Stimulated activated CD8-positive, alpha-beta memory T cell treated with anti-CD3 and anti-CD28 coated beads, Interleukin-7, amount 100 ng/mL, for 4 hours (primary cell): ENCODE data around the gene FGFRL1.

Experiments used
- DNase-seq, 2 donors: peaks; one replicate each; pipeline ENCODE4 v3.0.0-alpha.2; 2020; ENCODE audit warnings: low read depth in 2 of 2

Gene FGFRL1

GRCh38 chr4:1006856-1007255 is 4.6 kb upstream of the FGFRL1 start:
- no peak for DNase-seq

DNA sequence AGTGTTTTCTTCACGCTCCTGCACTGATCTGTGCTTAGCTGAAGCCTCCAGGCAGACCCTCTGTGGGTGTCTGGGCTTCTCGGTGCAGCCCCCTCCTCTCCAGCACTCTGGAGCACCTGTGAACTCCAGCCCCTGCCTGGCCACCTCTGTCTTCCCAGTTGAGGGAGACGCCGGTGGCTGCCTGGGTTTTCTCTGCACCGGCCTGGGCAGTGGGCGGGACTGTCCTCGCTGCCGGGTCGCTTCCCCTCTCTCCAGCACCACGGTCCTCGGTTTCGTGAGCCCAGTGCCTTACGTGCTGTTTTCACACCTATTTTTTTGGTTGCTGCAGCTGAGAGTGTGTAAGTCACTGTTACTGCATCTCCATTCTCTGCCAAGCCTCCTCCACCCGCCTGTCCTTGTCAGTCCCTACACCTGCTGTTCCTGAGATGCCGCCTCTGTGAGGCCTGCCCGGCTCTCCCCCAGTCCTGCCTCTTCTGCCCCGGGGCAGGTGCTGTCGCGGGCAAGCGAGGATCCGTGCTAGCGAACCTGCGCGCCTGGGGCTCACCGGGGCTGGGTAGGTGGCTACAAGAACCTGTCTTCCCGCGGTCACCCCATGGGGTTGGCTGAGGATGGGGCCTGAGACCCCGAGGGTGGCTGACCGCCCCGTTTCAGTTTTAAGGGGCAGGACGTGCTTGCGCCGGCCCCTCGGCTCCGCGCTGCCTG is 2.4 kb upstream of the FGFRL1 start:
- DNase-seq, result peak in 1 of 2 donors; percentile 14

DNA sequence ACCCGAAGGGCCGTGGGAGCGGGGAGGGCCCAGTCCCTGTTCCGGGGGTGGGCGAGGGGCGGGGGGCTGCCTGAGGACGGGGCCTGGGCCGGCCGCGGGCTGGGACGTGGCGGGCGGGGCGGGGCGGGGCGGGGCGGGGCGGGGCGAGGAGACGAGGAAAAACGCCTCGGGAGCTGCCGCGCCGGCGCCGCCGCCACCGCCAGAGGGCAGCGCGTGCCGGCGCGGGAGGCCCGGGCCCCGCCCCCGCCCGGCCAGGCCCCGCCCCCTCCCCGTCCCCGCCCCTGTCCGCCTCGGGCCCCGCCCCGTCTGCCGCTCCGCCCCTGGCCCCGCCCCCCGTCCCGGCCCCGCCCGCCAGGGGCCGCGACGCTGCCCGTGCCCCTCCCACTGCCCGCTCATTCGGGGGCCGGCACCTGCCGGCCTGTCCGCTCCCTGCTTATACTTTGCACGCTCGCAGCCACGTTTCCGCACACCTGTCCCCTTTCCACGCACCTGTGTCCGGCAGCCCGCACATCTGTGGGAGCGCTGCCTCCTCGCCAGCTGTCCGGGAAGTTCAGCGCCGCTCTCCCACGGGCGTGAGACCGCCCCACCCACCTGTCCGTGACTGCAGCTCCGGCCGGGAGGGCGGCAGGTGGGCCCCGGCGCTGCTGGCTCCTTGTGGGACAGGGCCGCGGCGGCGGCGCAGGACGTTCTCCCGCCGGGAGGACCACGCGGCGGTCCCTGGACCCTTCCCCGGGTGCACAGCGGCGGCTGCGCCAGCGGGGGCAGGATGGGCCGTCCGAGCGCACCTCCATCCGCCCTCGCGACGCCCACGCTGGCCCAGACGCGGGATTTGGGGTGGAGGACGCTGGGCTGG is 1.7 kb upstream of the FGFRL1 start:
- peak; percentile 34 to 68 for DNase-seq

DNA sequence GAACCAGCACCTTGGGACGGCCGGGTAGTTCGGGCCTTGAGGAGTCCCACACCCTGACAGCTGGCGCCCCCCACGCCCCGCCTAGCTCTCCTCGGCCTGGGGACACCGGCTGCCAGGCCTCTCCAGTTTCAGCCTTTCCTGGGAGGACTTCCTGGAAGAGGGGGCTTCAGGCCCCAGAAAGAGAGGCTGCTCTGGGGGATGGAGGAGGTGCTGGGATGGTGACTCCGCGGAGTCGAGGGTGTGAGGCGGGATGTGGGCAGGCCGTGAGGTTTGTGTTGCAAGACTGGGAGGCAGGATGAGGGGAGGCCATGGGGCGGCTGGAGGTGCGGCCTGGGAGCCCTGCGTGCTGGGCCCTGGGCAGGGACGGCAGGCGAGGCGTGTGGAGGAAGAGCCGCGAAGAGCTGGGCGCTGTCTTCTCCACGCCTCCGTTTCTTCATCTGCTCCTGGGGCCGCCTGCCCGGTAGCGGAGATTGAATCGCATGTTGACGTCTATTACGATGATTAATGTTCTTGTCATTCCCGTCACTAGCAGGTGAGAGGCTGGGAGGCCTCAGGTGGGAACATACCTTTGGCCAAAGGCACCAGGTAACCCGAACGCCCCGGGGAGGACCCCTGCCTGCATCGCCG is 918 bp upstream of the FGFRL1 start:
- DNase-seq, result peak; percentile 38 to 55

- no peak for DNase-seq
Observed at GRCh38 chr4:1011666-1012033, 224 bp downstream of the FGFRL1 start.

DNA sequence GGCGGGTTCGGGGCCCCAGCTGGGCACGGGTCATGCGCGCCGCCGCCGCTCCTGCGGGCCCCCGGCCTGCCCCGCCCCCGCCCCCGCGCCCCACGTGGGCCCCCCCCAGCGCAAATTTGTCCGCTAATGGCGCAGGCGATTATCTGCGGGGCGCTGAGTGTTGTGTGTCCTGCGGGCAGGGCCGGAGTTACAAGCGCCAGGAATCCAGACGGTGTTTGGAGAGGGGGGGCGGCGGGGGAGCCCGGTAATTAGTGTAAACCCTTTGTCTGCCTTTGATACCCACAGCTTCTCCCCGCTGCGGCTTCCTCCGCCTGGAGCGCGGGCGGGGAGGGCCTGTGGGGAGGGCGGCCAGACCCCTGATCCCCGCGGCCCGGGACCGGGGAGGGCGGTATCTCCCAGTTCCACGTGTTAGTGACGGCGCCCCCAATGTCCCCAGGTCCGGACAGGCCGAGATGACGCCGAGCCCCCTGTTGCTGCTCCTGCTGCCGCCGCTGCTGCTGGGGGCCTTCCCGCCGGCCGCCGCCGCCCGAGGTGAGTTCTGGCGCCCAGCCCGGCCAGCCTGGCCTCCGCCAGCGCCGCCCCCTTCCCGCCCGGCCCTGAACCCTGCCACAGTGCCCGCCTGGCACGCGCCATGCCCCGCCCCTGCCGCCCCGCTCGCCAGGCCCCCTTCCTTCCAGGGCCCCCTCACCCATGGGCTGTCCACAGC is 761 bp downstream of the FGFRL1 start:
- DNase-seq, result peak in 1 of 2 donors; percentile 25

DNA sequence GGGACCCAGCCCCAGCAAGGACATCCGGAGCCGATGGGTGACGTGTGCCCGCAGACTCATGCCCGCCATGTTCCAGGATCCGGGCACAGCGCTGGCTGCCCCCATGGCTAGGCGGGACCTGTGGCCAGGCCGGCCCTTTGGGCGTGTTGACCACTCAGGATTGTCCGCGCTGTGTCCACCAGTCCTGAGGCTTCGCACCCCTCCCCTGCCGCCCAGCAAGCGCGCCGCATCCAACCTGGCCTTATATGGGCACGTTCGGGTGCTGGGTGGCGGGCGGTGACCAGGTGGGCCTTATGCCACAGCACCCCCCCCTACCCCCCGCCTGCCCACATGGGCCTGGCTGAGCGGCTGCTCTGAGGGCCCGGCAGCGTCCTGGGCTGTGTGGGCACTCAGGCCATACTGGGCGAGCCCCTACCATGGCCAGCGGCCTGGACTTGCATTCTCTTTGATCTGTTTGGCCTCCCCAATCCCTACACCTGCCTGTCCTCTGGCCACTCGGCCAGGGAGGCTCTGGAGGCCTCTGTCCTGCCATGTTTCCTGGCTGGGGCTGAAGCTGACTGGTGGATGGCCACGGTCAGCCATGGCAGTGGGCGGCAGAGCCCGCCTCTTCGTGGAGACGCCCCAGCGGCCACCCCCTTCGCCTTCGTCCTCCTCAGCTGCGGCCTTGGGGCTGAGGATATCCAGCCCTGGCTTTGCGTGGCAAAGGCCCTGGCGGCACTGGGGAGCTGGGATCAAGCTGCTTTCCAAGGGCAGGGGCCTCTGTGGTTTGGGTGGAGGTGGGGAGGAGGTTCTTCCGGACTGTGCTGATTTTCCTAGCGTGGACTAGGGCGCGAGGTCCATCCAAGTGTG is 2.0 kb downstream of the FGFRL1 start:
- no peak for DNase-seq

GRCh38 chr4:1014291-1015167 is 3.1 kb downstream of the FGFRL1 start:
- DNase-seq, result no peak

GRCh38 chr4:1015179-1015578 is 3.8 kb downstream of the FGFRL1 start:
- no peak for DNase-seq

DNA sequence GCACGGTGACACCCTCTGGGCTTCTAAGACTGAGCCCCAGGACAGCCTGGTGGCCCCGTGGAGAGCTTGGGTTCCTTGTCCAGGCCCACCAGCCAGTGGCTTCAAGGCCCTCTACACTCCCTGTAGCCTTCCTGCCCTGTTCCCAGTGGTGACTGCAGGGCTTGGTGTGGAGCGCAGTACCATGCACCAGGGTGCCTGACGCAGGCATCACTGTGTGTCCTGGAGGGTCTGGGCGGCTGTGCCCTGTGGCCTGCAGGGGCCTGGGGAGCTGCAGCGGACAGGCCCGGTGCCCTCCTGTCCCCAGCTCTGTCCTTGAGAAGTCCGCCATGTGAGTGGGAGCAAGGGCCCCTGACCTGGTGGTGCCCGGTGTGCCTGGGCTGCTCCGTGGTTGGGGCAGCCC is 4.3 kb downstream of the FGFRL1 start:
- DNase-seq, result no peak

- DNase-seq, result no peak
Observed at GRCh38 chr4:1017211-1017610, 5.8 kb downstream of the FGFRL1 start.

DNA sequence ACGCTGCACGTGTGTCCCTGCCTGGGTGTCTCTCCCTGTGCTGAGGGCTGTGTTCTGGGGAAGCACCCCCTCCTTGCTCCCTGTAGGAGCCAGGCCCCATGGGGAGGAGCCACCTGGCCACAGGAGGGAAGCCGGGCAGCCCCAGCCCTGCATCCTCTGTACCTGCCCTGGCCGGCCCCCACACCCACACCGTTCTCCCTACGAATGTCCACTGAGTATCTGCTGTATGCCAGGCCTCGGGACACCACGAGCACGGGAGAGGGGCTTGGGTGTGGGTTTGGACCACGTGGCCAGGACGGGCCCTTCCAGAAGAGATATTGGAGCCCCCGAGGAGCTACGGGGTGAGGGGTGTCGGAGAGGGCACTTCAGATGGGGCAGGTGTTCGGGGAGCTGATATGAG is 6.3 kb downstream of the FGFRL1 start:
- DNase-seq, result no peak

GRCh38 chr4:1018147-1019020 is 7.0 kb downstream of the FGFRL1 start:
- no peak for DNase-seq

- no peak for DNase-seq
Observed at GRCh38 chr4:1019320-1019719, 7.9 kb downstream of the FGFRL1 start.

GRCh38 chr4:1019729-1020470 is 8.5 kb downstream of the FGFRL1 start:
- no peak for DNase-seq

GRCh38 chr4:1021386-1022050 is 10.1 kb downstream of the FGFRL1 start:
- DNase-seq, result no peak

GRCh38 chr4:1022051-1022738 is 10.8 kb downstream of the FGFRL1 start:
- no peak for DNase-seq

DNA sequence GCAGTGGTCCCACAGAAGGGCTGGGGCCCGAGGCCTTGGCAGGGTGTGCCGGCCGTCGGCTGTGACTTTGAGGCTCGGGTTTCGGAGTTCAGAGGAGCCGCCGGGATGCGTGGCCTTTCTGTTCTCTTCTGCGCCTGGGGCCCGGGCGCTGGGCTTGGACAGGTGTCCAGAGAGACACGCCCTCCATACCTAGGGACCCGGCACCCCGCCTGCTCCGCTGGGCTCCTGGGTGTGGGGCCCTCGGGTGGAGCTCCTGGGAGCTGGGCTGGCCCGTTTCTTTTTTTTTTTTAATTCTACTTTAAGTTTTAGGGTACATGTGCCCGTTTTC is 11.3 kb downstream of the FGFRL1 start:
- DNase-seq, result no peak
